Measurements from ENCODE around the gene CHSY3.

Gene CHSY3

DNA sequence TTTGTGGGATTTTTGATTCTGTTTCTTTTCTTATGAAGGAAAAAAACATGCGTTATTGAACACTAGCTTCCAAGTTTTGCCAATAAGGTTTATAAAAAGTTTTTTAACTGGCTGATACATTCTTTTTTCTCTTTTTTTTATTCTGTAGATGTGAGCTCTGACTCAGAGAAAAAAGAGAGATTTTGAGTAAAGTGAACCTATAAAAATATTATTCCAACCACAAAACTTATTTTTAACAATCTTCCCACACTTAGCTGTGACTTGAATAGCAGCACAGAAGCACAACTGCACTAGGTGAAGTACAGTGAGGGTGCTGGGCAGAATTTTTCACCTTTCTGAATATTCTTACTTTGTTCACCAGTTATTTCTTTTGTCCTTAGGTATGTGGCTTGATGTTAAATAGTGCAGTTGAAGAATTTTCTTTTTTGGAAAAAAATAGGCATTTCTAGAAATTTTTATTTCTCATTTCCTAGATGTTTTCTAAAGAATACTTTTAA, 41.6 kb downstream of the CHSY3 start:
- DNase-seq (ENCODE audit: low read depth): no peak

- no peak for DNase-seq (ENCODE audit: low read depth)
Measured at GRCh38 chr5:129951039-129951438, 46.8 kb downstream of the CHSY3 start.

- no peak for DNase-seq (ENCODE audit: low read depth)
Measured at GRCh38 chr5:129958581-129958980, 54.3 kb downstream of the CHSY3 start.

GRCh38 chr5:129960831-129961230, 56.6 kb downstream of the CHSY3 start:
- no peak for DNase-seq (ENCODE audit: low read depth)

GRCh38 chr5:129962506-129962905, 58.2 kb downstream of the CHSY3 start:
- no peak for DNase-seq (ENCODE audit: low read depth)

DNA sequence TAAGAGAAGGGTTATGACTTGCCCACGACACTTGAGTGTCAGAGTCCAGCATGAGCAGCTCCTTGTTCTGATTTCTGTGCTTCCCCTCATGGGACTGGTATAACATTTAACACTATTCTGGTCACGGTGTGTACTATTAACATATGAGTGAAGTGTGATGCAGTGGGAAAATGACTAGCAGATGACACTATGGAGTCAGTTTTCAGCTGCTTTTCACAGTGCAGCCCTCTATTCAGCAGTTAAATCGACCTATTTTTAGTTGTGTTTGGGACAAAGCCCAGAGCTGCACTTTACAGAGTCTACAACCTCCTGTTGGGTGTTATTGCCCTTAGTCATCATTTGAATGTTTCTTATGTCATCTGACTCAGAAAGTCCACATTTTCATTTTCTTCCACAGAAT, 59.1 kb downstream of the CHSY3 start:
- DNase-seq (ENCODE audit: low read depth): no peak

- DNase-seq (ENCODE audit: low read depth): no peak
Measured at GRCh38 chr5:129966071-129966470, 61.8 kb downstream of the CHSY3 start.

DNA sequence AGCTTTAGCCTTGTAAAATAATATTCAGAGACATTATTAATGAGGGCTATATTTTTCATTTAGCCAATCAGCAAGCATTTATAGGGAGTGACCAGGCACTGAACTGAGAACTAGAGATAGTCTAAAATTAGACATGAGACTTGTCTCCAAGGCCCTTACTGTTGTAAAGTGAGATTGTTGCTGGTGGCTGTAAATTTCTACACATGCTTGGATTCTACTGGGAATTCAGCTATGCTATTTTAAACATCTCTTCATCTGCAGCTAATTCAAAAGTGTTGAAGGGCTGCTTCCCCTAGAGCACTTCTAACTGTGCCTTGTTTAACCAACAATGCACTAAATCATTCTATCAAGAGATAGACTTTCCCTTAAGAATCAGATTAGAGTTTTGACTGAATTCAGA, 67.4 kb downstream of the CHSY3 start:
- no peak for DNase-seq (ENCODE audit: low read depth)

DNA sequence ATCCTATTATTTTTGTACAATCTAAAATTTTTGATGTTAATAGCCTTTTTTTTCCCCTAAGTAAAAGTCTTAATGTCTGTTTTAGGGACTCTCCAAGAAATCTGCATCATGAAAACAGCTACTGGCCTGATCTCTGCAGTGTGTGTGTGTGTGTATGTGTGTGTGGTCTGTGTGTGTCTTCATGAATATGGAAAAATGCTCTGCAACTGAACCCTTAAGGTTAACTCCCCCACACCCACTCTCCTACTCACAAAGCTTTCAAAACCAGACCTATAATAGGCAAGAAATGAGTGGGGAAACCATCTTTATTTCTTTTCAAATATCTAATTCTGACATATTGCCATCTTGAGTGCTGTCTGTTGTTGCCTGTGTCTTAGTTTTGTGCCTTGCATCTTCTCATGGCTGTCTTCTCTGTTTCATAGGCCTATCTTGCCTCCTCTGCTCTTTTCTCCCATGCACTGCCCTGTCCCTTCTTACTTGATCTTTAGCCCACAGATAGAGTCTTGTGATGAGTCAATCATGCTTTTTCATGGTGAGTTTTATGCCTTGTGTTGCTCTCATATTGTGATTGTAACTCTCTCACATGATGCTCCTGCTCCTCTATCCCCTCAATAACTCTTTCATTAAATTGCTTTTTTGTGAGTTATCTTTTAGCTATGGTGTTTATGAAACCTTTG, 68.3 kb downstream of the CHSY3 start:
- no peak for DNase-seq (ENCODE audit: low read depth)

GRCh38 chr5:129973716-129974426, 69.6 kb downstream of the CHSY3 start:
- no peak for DNase-seq (ENCODE audit: low read depth)

DNA sequence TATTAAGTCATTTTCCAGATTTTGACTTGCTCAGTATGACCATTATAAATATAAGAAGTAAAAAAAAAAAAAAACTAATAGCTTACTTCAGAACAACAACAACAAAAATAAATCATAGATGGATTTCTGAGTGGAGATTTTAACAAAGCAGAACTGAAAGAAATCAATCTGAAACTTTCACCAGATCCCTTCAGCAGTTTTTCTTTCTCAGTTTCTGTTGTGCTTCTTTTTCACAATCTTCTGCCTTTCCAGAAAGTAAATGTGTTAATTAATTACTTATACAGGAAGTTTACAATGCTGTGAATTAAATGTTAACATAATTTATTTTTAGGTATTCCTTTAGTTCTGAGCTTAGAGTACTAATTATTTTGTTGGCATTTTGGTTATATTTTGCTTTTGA, 73.5 kb downstream of the CHSY3 start:
- DNase-seq (ENCODE audit: low read depth): no peak

- DNase-seq (ENCODE audit: low read depth): no peak
Measured at GRCh38 chr5:129978270-129978669, 74.0 kb downstream of the CHSY3 start.

- no peak for DNase-seq (ENCODE audit: low read depth)
Measured at GRCh38 chr5:129988453-129988852, 84.2 kb downstream of the CHSY3 start.

- DNase-seq (ENCODE audit: low read depth): no peak
Measured at GRCh38 chr5:129991780-129992179, 87.5 kb downstream of the CHSY3 start.

DNA sequence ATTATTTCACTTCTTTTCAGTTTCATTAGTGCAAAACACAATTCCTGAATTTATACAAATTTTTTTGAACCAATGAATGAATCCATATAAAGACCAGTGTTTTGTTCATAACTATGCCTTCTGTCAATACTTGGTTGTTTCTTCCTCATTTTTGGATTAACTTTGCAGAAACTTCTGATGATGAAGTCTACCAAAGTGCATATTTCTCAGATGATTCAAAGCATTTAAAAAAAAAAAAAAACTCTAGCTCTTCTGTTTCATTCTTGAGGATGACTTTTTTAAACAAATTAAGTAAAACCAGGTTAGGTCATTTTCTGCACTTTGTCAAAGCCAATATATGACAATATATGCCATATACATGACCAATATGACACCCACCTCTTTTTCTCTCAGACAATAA, 92.6 kb downstream of the CHSY3 start:
- no peak for DNase-seq (ENCODE audit: low read depth)

DNA sequence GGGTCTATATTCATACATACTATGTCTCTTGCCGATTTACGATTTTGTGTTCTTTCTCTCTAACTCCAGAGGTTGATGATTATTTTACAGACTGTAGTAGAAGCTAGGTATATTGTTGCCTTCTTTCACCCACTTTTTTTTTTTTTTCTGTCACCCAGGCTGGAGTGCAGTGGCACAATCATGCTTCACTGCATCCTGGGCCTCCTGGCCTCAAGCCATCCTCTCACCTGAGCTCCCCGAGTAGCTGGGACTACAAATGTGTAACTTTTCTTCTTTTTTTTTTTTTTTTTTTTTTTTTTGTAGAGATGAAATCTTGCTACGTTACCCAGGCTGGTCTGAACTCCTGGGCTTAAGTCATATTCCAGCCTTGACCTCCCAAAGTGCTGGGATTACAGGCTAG, 96.2 kb downstream of the CHSY3 start:
- no peak for DNase-seq (ENCODE audit: low read depth)

DNA sequence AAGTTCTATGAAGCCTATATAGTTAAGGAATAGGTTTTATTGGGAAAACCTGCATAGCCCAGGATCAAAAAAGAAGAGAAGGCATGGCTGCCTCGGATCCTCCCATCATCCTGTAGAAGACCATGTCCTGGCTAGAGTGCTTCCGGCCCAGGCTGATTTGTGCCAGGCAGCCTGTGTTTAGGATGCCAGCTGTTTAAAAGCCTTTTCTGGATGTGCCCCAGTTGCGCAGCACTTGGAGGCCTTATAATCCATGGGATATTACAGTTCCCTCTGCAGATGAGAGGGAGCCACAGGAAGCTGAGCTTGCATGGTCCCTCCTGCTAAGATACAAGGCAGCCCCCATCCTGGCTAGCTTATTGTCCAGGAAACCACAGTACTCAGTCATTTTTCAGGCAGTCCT, 97.9 kb downstream of the CHSY3 start:
- no peak for DNase-seq (ENCODE audit: low read depth)

DNA sequence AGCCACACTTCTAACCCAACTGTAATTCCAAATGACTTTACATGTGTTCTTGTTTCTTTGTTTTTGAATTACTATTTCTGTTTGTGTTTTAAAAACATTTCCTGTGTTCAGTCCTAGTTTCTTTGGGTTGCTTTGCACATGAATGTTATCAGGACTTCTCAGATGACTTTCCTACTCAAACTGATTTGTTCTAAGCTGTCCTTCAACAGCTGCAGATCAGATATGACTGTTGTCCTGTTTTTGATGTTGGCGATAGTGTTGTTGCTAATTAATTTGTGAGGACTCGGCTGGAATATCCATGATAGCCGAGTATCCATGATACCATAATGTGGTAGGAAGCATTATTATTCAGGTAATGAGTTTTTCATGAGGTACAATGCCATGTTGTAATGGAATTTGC, 98.6 kb downstream of the CHSY3 start:
- no peak for DNase-seq (ENCODE audit: low read depth)

- DNase-seq (ENCODE audit: low read depth): no peak
Measured at GRCh38 chr5:130011986-130012385, 107.7 kb downstream of the CHSY3 start.

DNA sequence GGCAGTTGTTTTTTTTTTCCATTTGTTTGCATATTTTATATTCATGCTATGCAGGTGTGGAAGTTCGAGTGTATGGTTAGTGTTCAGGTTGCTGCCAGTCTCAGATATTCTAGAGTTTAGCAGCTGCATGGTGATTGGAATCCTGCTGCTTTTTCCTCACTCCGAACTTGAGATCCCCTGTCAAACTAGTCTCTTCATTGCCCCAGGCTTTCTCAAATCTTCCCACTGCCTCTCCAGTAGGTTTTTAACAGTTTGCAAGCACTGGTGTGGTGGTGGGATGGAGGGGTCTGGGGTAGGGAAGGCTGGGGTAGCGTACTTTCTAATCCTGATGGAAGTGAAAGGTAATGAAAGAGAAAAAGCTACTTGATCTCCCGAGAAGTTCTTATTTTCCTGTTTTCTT, 112.9 kb downstream of the CHSY3 start:
- DNase-seq (ENCODE audit: low read depth): no peak

DNA sequence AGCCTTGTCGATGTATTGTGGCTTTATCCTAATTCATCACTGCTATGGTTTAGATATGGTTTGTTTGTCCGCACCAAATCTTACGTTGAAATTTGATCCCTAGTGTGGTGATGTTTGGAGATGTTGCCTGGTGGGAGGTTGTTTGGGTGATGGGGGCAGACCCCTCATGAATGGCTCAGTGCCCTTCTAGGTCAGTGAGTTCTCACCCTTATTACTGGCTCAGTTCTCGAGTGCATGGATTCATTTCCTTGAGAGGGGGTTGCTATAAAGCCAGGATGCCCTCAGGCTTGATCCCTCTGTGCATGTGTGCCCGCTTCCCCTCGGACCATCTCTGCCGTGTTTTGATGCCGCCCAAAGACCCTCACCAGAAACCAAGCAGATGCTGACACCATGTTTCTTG, 114.4 kb downstream of the CHSY3 start:
- DNase-seq (ENCODE audit: low read depth): no peak

DNA sequence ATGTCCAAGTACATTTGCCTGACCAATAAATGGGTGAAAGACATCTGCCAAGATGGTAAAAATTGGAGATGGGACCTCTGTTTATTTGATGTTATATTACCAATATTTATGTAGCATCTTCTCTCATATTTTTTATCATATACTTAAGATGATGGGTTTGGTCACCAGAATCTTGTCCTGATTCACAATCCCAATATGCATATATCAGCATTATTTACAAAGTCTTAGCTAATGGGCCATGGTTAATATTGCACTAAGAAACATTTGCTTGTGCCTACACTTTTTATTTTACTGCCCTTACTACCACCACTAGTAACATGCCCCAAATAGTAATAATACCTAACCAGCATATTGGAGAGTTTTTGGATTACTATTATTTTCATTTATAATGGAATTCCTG, 116.7 kb downstream of the CHSY3 start:
- no peak for DNase-seq (ENCODE audit: low read depth)

DNA sequence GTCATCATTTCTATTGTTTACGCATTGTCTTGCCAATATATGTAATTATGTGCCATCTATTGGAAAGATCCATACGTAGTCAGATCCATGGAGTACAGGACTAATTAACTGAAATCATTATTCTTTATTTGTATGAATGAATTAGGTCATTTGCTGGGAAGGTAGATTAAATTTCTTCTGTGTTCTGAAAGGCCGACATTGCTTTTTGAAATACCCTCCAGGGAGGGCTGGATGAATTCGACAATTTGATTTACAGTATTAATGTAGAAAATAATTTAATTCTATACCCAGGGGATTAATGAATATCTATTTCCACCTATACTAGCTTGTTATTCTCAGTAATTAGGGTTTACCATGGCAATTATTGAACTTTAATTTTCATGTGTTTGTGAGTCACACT, 117.6 kb downstream of the CHSY3 start:
- DNase-seq (ENCODE audit: low read depth): no peak

- no peak for DNase-seq (ENCODE audit: low read depth)
Measured at GRCh38 chr5:130023604-130024003, 119.3 kb downstream of the CHSY3 start.

All from activated T-cell treated with anti-CD3 and anti-CD28 coated beads for 48 hours (primary cell).